Esophagus (tissue), 2 donors: ENCODE results near the gene TBC1D3B. TPM values are rescaled to one million over a fixed set of nuclear protein-coding genes. Genes with fewer than 3 reads are reported as not detected.
"Not testable (repeated sequence)": the region's sequence is repeated elsewhere in the genome, so short reads cannot be mapped to it uniquely, and the experiment has no call there.

Experiments used
- H3K27ac ChIP-seq, 2 donors: one replicate each; pipeline ENCODE4 v1.5.1; 2013; ENCODE audit warnings: low read depth in 2 of 2, mild to moderate bottlenecking in 2 of 2, inconsistent platforms in 1 of 2, low read length in 1 of 2, moderate library complexity in 1 of 2
- H3K27me3 ChIP-seq, 2 donors: one replicate each; pipeline ENCODE4 v1.6.1; 2013; ENCODE audit warnings: low read length in 2 of 2, control low read depth in 1 of 2, mild to moderate bottlenecking in 1 of 2; ENCODE audit not compliant: insufficient read depth in 2 of 2, control insufficient read depth in 1 of 2
- H3K36me3 ChIP-seq, 2 donors: one replicate each; pipeline ENCODE4 v1.6.1; 2013; ENCODE audit warnings: low read length in 1 of 2; ENCODE audit not compliant: control insufficient read depth in 2 of 2, insufficient read depth in 2 of 2
- H3K4me1 ChIP-seq, 2 donors: one replicate each; pipeline ENCODE4 v1.6.1; 2013; ENCODE audit warnings: low read length in 1 of 2; ENCODE audit not compliant: control insufficient read depth in 2 of 2, insufficient read depth in 2 of 2
- H3K4me3 ChIP-seq, 2 donors: one replicate each; pipeline ENCODE4 v1.5.1; 2013; ENCODE audit warnings: low read length in 2 of 2, mild to moderate bottlenecking in 2 of 2, low read depth in 1 of 2, moderate library complexity in 1 of 2
- H3K9me3 ChIP-seq, 2 donors: one replicate each; pipeline ENCODE4 v1.6.1; 2013; ENCODE audit warnings: mild to moderate bottlenecking in 2 of 2, low read depth in 1 of 2, low read length in 1 of 2, moderate library complexity in 1 of 2; ENCODE audit not compliant: control insufficient read depth in 2 of 2, insufficient read depth in 1 of 2
- WGBS, 2 donors: extraction: QIAGEN DNeasy Blood & Tissue Kit; methylation state at CpG; one replicate each; pipeline ENCODE4 v1.1.7; 2013; 5-methylcytosine and 5-hydroxymethylcytosine counted together
- polyA plus RNA-seq, 2 donors: library from polyadenylated mRNA; stranded (reverse); fragments of 200-250 nt; gene quantifications; one replicate each; pipeline ENCODE4 v1.2.3, GENCODE V29; 2013
- donor health status: healthy with polysubstance abuse.
- donor health status: Bipolar disorder and iron deficiency.

Gene TBC1D3B
- polyA plus RNA-seq, 2 donors, result 5.8 to 6.9 TPM

- H3K9me3 ChIP-seq, H3K4me3 ChIP-seq, H3K36me3 ChIP-seq, H3K27me3 ChIP-seq, H3K4me1 ChIP-seq, H3K27ac ChIP-seq: not testable (repeated sequence)
- 69 to 75% methylated on average over 6 of the region's 6 CpGs for WGBS, 2 donors
Measured at GRCh38 chr17:36121099-36121498, 55.3 kb downstream of the TBC1D3B start.

GRCh38 chr17:36120221-36120620 is 56.2 kb downstream of the TBC1D3B start:
- Histone ChIP-seq H3K9me3 (peaks cover 2 to 5% of the 10 kb centered on the region in 2 donors), H3K27me3 (no peaks in the 10 kb centered on the region), H3K36me3 (no peaks in the 10 kb centered on the region), H3K4me3 (no peak overlapping the region), H3K4me1 (no peaks in the 10 kb centered on the region), H3K27ac (no peak overlapping the region)
- 62 to 72% methylated on average over 3 of the region's 3 CpGs for WGBS, 2 donors

DNA sequence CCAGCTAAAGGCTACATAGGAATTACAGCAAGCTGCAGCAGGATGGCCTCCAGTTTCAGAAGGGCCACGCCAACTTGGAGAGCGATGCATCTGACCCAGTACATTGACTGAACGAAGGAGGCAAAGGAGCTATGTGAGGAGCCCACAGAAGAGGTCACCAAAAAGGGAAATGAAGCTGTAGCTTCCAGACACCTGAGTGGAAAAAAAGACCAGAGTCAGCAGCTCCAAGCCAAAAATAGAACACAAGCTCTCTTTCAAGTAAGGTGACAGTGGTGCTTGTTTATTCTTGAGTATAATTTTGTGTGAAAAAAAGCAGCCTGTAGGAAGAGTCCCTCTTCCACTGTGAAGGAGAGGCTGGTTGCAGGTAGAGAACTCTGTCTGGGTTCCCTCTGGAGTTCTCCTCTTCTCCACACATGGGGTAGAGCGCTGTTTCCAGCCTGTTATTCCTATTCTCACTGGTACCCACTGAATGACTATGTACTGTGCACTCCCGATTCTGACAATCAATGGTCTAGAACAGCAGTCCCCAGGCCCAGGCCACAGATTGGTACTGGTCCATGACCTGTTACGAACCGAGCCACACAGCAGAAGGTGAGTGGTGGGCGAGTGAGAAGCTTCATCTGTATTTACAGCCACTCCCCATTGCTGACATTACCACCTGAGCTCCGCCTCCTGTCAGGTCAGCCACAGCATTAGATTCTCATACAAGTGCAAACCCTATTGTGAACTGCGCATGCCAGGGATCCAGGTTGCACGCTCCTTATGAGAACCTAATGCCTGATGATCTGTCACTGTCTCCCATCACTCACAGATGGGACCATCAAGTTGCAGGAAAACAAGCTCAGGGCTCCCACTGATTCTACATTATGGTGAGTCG is 57.7 kb downstream of the TBC1D3B start:
- no peaks in the 10 kb centered on the region for H3K9me3 ChIP-seq
- 88 to 90% methylated on average over 12 of the region's 12 CpGs for WGBS, 2 donors
- H3K27me3 ChIP-seq, result no peaks in the 10 kb centered on the region
- H3K27ac ChIP-seq, result no peak overlapping the region
- H3K4me3 ChIP-seq, result no peak overlapping the region
- no peaks in the 10 kb centered on the region for H3K4me1 ChIP-seq
- H3K36me3 ChIP-seq, result no peaks in the 10 kb centered on the region

DNA sequence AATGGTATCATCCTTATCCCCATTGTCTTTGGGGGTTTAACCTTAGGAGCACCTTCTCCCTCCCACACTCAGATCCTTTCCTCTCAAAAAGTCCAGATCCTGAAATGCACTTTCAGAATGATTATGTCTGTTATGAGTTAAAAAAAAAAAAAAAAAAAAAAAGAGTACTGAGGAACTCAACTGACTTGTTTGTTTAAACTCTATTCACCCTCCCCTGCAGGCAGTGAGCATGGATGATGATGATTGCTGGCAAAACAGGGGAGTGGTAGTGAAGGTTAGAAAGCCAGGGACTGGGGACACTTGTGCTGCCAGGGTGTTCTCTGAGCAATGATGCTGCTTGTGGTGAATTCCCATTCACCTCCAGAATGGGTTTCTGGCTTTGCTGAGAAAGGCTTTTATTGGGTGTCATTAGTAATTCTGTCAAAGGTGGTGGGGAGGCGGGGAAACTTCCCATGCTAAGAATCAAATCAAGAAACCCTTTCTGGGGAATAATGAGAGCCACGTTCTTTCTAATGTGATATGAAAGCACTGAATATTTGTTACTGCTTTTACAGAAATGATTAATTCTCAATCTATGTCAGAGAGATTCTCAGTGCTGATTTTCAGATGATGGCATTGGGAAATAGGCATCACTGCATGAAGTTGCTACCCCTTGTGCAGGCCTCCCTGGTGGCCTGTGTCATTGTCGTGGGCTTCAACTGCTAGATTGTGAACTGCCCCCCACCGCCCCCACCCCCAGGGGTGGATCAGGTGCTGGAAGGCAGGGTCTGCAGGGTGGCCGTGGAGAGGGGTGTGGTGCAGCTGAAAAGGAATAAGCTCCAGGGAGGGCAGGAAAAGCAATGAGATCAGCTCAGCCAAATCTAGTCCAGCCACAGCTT is 58.7 kb downstream of the TBC1D3B start:
- no peaks in the 10 kb centered on the region for H3K9me3 ChIP-seq
- 33 to 42% methylated on average over 5 of the region's 5 CpGs for WGBS, 2 donors
- no peaks in the 10 kb centered on the region for H3K27me3 ChIP-seq
- no peaks in the 10 kb centered on the region for H3K36me3 ChIP-seq
- H3K4me1 ChIP-seq, result no peaks in the 10 kb centered on the region
- no peak overlapping the region for H3K4me3 ChIP-seq
- H3K27ac ChIP-seq, result no peak overlapping the region

Other genes starting within 250 kb of the TBC1D3B start
- under 1 TPM; 0.55 TPM for gene RDM1, start 245.9 kb downstream of the TBC1D3B start, polyA plus RNA-seq
- gene LYZL6, start 232.9 kb downstream of the TBC1D3B start, polyA plus RNA-seq, result not detected
- under 1 TPM; 0.08 to 0.24 TPM for gene CCL16, start 195.1 kb downstream of the TBC1D3B start, polyA plus RNA-seq
- gene CCL14, start 189.9 kb downstream of the TBC1D3B start, polyA plus RNA-seq, result 10 to 100 TPM; 21.9 to 32.3 TPM
- gene CCL15, start 175.1 kb downstream of the TBC1D3B start, polyA plus RNA-seq, result under 1 TPM in 1 of 2 donors, not detected in 1; 0.06 TPM
- 1 to 10 TPM; 1.3 to 3.6 TPM for gene CCL23, start 158.7 kb downstream of the TBC1D3B start, polyA plus RNA-seq
- gene CCL18, start 112.4 kb downstream of the TBC1D3B start, polyA plus RNA-seq, result under 1 TPM; 0.29 to 0.38 TPM
- gene CCL3, start 86.5 kb downstream of the TBC1D3B start, polyA plus RNA-seq, result under 1 TPM; 0.86 to 0.89 TPM
- gene CCL4, start 72.8 kb downstream of the TBC1D3B start, polyA plus RNA-seq, result 1 to 10 TPM; 1.8 TPM
- gene CCL3L1, start 20.1 kb upstream of the TBC1D3B start, polyA plus RNA-seq, result under 1 TPM; 0.18 to 0.32 TPM
- under 1 TPM; 0.45 to 0.92 TPM for gene CCL4L2, start 34.4 kb upstream of the TBC1D3B start, polyA plus RNA-seq
- under 1 TPM; 0.14 to 0.38 TPM for gene TBC1D3I, start 87.9 kb upstream of the TBC1D3B start, polyA plus RNA-seq
- gene TBC1D3G, start 147.2 kb upstream of the TBC1D3B start, polyA plus RNA-seq, result 10 to 100 TPM in 1 of 2 donors, not detected in 1; 20.5 TPM
- not detected for gene TBC1D3H, start 211.8 kb upstream of the TBC1D3B start, polyA plus RNA-seq